ENCODE data around the gene SYT5.

DNA sequence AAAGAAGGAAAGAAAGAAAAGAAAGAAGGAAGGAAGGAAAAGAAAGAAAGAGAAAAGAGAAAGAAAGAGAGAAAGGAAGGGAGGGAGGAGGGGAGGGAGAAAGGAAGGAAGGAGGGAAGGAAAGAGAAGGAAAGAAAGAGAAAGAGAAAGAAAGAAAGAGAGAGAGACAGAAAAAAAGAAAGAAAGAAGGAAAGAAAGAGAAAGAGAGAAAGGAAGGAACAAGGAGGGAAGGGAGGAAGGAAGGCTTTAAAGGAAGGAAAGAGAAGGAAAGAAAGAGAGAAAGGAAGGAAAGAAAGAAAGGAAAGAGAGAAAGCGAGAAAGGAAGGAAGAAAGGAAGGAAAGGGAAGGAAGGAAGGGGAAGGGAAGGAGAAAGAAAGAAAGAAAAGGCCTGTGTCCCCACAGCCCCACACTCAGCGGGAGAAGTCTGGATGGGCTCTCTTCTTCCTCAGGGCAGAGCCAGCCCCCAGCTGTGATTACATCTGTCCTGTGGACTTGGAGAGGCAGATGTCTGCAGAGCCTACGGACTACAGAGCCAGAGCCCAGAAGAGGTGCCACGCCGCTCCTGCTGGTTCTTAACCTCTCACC, 19.6 kb upstream of the SYT5 start:
- TF ChIP-seq, protein P1, sequence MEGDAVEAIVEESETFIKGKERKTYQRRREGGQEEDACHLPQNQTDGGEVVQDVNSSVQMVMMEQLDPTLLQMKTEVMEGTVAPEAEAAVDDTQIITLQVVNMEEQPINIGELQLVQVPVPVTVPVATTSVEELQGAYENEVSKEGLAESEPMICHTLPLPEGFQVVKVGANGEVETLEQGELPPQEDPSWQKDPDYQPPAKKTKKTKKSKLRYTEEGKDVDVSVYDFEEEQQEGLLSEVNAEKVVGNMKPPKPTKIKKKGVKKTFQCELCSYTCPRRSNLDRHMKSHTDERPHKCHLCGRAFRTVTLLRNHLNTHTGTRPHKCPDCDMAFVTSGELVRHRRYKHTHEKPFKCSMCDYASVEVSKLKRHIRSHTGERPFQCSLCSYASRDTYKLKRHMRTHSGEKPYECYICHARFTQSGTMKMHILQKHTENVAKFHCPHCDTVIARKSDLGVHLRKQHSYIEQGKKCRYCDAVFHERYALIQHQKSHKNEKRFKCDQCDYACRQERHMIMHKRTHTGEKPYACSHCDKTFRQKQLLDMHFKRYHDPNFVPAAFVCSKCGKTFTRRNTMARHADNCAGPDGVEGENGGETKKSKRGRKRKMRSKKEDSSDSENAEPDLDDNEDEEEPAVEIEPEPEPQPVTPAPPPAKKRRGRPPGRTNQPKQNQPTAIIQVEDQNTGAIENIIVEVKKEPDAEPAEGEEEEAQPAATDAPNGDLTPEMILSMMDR (IDR thresholded peaks at IDR 0.05) = no peak
- TF ChIP-seq POLR2A (IDR thresholded peaks at IDR 0.05) = no peak

Measured in heart left ventricle (tissue), 13 donors.